NT2/D1 (cell line): Measurements from ENCODE around the gene GIMAP8.

Experiments used
- YY1 ChIP-seq: IDR thresholded peaks from 2 replicates; pipeline ENCODE4 v1.6.1; 2011; ENCODE audit not compliant: insufficient read length, insufficient read depth
- ZNF274 ChIP-seq: IDR thresholded peaks from 2 replicates; pipeline ENCODE4 v1.6.1; 2011; ENCODE audit warnings: mild to moderate bottlenecking, low read depth, low read length

- no peak for TF ChIP-seq YY1
- no peak for TF ChIP-seq ZNF274
Measured at GRCh38 chr7:150443793-150444540, 6.5 kb upstream of the GIMAP8 start.
